ENCODE results near the gene MSLN. TPM values are rescaled to one million over a fixed set of nuclear protein-coding genes. Genes with fewer than 3 reads are reported as not detected.

The MSLN gene
- total RNA-seq, 4 donors from 2014 or later: 0.31 to 7.3 (median 0.49) TPM; not detected in 1

GRCh38 chr16:797120-797420 lies 36.5 kb downstream of the MSLN start:
- Histone ChIP-seq H3K4me1 (peaks cover 5% of the 10 kb centered on the region), H3K9me3 (no peaks in the 10 kb centered on the region), H3K27ac (no peak overlapping the region), H3K36me3 (peaks cover 15% of the 10 kb centered on the region), H3K4me3 (no peak overlapping the region), H3K27me3 (peaks cover 56% of the 10 kb centered on the region)
- TF ChIP-seq CTCF (IDR thresholded peaks at IDR 0.05) (no peak), POLR2A (IDR thresholded peaks at IDR 0.05) (no peak)
- no peak for DNase-seq (ENCODE audit: low spot score in 2 of 2)
- 80% methylated on average over 1 of the region's 2 CpGs for WGBS

- Histone ChIP-seq H3K27ac (no peak overlapping the region), H3K4me3 (no peak overlapping the region), H3K4me1 (peaks cover 5% of the 10 kb centered on the region), H3K27me3 (peaks cover 62% of the 10 kb centered on the region), H3K36me3 (peaks cover 11% of the 10 kb centered on the region), H3K9me3 (no peaks in the 10 kb centered on the region)
- 99% methylated on average over 19 of the region's 22 CpGs for WGBS
- TF ChIP-seq POLR2AphosphoS5 (IDR thresholded peaks at IDR 0.05): no peak
- TF ChIP-seq POLR2A (IDR thresholded peaks at IDR 0.05): no peak
- DNase-seq (ENCODE audit: low spot score in 2 of 2): no peak
These were observed 37.2 kb downstream of the MSLN start for GRCh38 chr16:797686-798085.

GRCh38 chr16:798666-799065 lies 38.1 kb downstream of the MSLN start:
- H3K36me3 ChIP-seq: peaks cover 2% of the 10 kb centered on the region
- H3K4me3 ChIP-seq: no peak overlapping the region
- TF ChIP-seq EP300 (IDR thresholded peaks at IDR 0.05) (no peak), POLR2AphosphoS5 (IDR thresholded peaks at IDR 0.05) (no peak), POLR2A (IDR thresholded peaks at IDR 0.05) (no peak)
- peaks cover 71% of the 10 kb centered on the region for H3K27me3 ChIP-seq
- H3K4me1 ChIP-seq: peaks cover 5% of the 10 kb centered on the region
- H3K9me3 ChIP-seq: no peaks in the 10 kb centered on the region
- no peak for DNase-seq (ENCODE audit: low spot score in 2 of 2)
- no peak overlapping the region for H3K27ac ChIP-seq
- 81% methylated on average over 14 of the region's 19 CpGs for WGBS

- TF ChIP-seq POLR2AphosphoS5 (IDR thresholded peaks at IDR 0.05) (no peak), CTCF (IDR thresholded peaks at IDR 0.05) (no peak), EP300 (IDR thresholded peaks at IDR 0.05) (no peak), POLR2A (IDR thresholded peaks at IDR 0.05) (no peak)
- H3K27me3 ChIP-seq: peaks cover 71% of the 10 kb centered on the region
These were observed 38.8 kb downstream of the MSLN start for GRCh38 chr16:799111-799947.

GRCh38 chr16:799948-800833 lies 39.7 kb downstream of the MSLN start, which contains the start of gene GNG13:
Gene GNG13, minus strand, starts transcription at chr16:800734. Its CDS starts 1,657 bp downstream, at chr16:799077.
- DNase-seq (ENCODE audit: low spot score in 2 of 2): no peak
- Histone ChIP-seq H3K36me3 (no peaks in the 10 kb centered on the region), H3K4me3 (no peak within 1 kb of the TSS), H3K27ac (no peak within 1 kb of the TSS), H3K4me1 (peaks cover 5% of the 10 kb centered on the region), H3K27me3 (peaks cover 76% of the 10 kb centered on the region), H3K9me3 (no peaks in the 10 kb centered on the region)
- no CpG with 5 or more reads among the region's 57 CpGs for WGBS
- TF ChIP-seq EP300 (IDR thresholded peaks at IDR 0.05) (no peak), POLR2AphosphoS5 (IDR thresholded peaks at IDR 0.05) (no peak), CTCF (IDR thresholded peaks at IDR 0.05) (no peak), POLR2A (IDR thresholded peaks at IDR 0.05) (no peak)

More at GRCh38 chr16:799111-799947, 38.8 kb downstream of the MSLN start:
- DNase-seq (ENCODE audit: low spot score in 2 of 2): no peak
- Histone ChIP-seq H3K9me3 (no peaks in the 10 kb centered on the region), H3K4me1 (peaks cover 5% of the 10 kb centered on the region), H3K36me3 (no peaks in the 10 kb centered on the region), H3K27ac (no peak overlapping the region), H3K4me3 (no peak overlapping the region)
- WGBS: 58% methylated on average over 15 of the region's 22 CpGs
